ENCODE measurements around the gene RERG.
A peak's percentile ranks its signal among the peaks of the same experiment; 100 is the strongest.
"Not testable (repeated sequence)": the region's sequence is repeated elsewhere in the genome, so short reads cannot be mapped to it uniquely, and the experiment has no call there.

Gene RERG

GRCh38 chr12:15220915-15221885 is at the start of gene RERG:
TSS of gene RERG (minus strand) at chr12:15221417. CDS start at chr12:15217489, 3,928 bp downstream.
- DNase-seq (ENCODE audit: low read depth in 2 of 2, low spot score in 1 of 2), result peak; percentile 23 to 24

- no peak for DNase-seq (ENCODE audit: low read depth in 2 of 2, low spot score in 1 of 2)
These were observed 49.4 kb upstream of the RERG start for GRCh38 chr12:15270591-15270990.

GRCh38 chr12:15268927-15269552 is 47.8 kb upstream of the RERG start:
- no peak for DNase-seq (ENCODE audit: low read depth in 2 of 2, low spot score in 1 of 2)

- DNase-seq (ENCODE audit: low read depth in 2 of 2, low spot score in 1 of 2), result no peak
These were observed 47.1 kb upstream of the RERG start for GRCh38 chr12:15268309-15268708.

GRCh38 chr12:15265875-15266274 is 44.7 kb upstream of the RERG start:
- no peak for DNase-seq (ENCODE audit: low read depth in 2 of 2, low spot score in 1 of 2)

- no peak for DNase-seq (ENCODE audit: low read depth in 2 of 2, low spot score in 1 of 2)
These were observed 35.5 kb upstream of the RERG start for GRCh38 chr12:15256761-15257160.

GRCh38 chr12:15253990-15254389 is 32.8 kb upstream of the RERG start:
- DNase-seq (ENCODE audit: low read depth in 2 of 2, low spot score in 1 of 2), result no peak

- DNase-seq (ENCODE audit: low read depth in 2 of 2, low spot score in 1 of 2), result no peak
These were observed 23.7 kb upstream of the RERG start for GRCh38 chr12:15244926-15245325.

- DNase-seq (ENCODE audit: low read depth in 2 of 2, low spot score in 1 of 2), result no peak
These were observed 23.1 kb upstream of the RERG start for GRCh38 chr12:15244341-15244740.

- DNase-seq (ENCODE audit: low read depth in 2 of 2, low spot score in 1 of 2), result no peak
These were observed 21.9 kb upstream of the RERG start for GRCh38 chr12:15243102-15243501.

GRCh38 chr12:15240898-15241297 is 19.7 kb upstream of the RERG start:
- no peak for DNase-seq (ENCODE audit: low read depth in 2 of 2, low spot score in 1 of 2)

GRCh38 chr12:15234508-15234907 is 13.3 kb upstream of the RERG start:
- no peak for DNase-seq (ENCODE audit: low read depth in 2 of 2, low spot score in 1 of 2)

- no peak for DNase-seq (ENCODE audit: low read depth in 2 of 2, low spot score in 1 of 2)
These were observed 12.8 kb upstream of the RERG start for GRCh38 chr12:15234011-15234410.

- no peak for DNase-seq (ENCODE audit: low read depth in 2 of 2, low spot score in 1 of 2)
These were observed 11.7 kb upstream of the RERG start for GRCh38 chr12:15232959-15233358.

GRCh38 chr12:15231493-15231892 is 10.3 kb upstream of the RERG start:
- no peak for DNase-seq (ENCODE audit: low read depth in 2 of 2, low spot score in 1 of 2)

GRCh38 chr12:15230751-15231150 is 9.5 kb upstream of the RERG start:
- DNase-seq (ENCODE audit: low read depth in 2 of 2, low spot score in 1 of 2), result no peak

- no peak for DNase-seq (ENCODE audit: low read depth in 2 of 2, low spot score in 1 of 2)
These were observed 8.9 kb upstream of the RERG start for GRCh38 chr12:15230137-15230536.

GRCh38 chr12:15227004-15227679 is 5.9 kb upstream of the RERG start:
- DNase-seq (ENCODE audit: low read depth in 2 of 2, low spot score in 1 of 2), result no peak

- not testable (repeated sequence) for DNase-seq (ENCODE audit: low read depth in 2 of 2, low spot score in 1 of 2)
These were observed 4.6 kb upstream of the RERG start for GRCh38 chr12:15225863-15226218.

GRCh38 chr12:15225136-15225862 is 4.1 kb upstream of the RERG start:
- no peak for DNase-seq (ENCODE audit: low read depth in 2 of 2, low spot score in 1 of 2)

- no peak for DNase-seq (ENCODE audit: low read depth in 2 of 2, low spot score in 1 of 2)
These were observed 1.0 kb upstream of the RERG start for GRCh38 chr12:15222219-15222618.

Measured in stimulated activated CD8-positive, alpha-beta memory T cell treated with anti-CD3 and anti-CD28 coated beads, Interleukin-4, amount 100 ng/mL, for 4 hours (primary cell).